AG08396 (cell line): Measurements from ENCODE around the gene SLC16A9.
"Not testable (repeated sequence)": the region's sequence is repeated elsewhere in the genome, so short reads cannot be mapped to it uniquely, and the experiment has no call there.

Source experiments
- DNase-seq: peaks from one replicate; pipeline ENCODE4 v3.0.0; 2012; ENCODE audit warnings: low spot score, mixed read lengths

SLC16A9 gene

DNA sequence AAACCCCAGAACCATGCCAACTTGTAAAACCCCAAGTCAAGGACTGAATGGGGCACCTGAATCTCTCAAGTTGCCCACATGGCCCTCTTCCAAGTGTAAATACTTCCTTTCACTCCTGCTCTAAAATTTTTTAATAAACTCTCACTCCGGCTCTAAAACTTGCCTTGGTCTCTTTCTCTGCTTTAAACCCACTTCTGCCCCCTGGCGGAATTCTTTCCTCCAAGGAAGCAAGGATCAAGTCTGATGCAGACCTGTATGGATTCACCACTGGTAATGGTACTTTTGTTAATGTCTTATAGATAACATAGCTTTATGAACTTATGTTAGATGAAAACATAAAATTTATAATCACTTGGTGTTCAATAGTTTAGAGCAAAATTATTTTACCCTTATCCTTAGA is 33.8 kb downstream of the SLC16A9 start:
- DNase-seq = no peak

- DNase-seq = no peak
Observed at GRCh38 chr10:59674215-59674836, 35.3 kb downstream of the SLC16A9 start.

DNA sequence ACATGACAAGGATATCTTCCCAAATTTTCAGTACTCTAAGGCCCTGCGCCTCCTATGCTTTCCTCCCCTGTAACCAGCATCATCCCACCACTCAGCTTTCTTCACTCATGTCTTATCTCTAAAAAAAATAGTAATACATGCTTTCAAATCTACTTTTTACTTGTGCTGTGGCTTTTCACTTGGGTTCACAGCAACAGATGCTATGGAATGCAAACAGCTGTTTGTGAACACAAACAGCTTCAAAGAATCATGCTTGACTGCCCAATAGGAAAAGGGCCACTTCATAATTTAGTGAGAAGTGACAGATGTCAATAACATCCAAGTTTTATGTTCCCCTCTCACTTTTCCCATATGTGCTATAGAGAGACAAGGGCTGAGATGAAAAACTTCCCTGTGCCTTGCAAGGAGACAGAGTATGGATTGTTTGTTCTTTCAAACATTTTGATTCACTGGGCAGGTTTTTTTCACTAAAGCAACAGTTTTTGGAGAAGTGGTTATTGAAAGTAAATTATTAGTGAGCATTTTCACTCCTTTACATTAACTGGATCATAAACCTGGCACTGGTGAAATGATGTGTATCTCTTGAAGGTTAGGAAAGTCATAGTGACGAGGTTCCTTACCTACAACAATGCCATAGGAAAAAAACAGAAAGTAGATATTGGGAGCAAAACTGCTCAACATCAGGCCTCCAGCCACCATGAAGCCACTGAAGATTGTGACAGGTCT is 37.3 kb downstream of the SLC16A9 start:
- no peak for DNase-seq

GRCh38 chr10:59670269-59670668 is 39.4 kb downstream of the SLC16A9 start:
- no peak for DNase-seq

GRCh38 chr10:59668096-59668495 is 41.6 kb downstream of the SLC16A9 start:
- DNase-seq = no peak

- DNase-seq = no peak
Observed at GRCh38 chr10:59666310-59666709, 43.3 kb downstream of the SLC16A9 start.

DNA sequence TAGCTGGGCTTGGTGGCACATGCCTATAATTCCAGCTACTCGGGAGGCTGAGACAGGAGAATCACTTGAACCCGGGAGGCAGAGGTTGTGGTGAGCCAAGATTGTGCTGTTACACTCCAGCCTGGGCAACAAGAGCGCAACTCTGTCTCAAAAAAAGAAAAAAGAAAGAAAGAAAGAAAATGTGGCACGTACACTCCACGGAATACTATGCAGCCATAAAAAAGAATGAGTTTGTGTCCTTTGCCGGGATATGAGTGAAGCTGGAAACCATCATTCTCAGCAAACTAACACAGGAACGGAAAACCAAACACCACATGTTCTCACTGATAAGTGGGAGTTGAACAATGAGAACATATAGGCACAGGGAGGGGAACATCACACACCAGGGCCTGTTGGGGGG is 46.4 kb downstream of the SLC16A9 start:
- DNase-seq = not testable (repeated sequence)

- DNase-seq = no peak
Observed at GRCh38 chr10:59657724-59658123, 51.9 kb downstream of the SLC16A9 start.

GRCh38 chr10:59655309-59655708 is 54.3 kb downstream of the SLC16A9 start:
- DNase-seq = no peak

- no peak for DNase-seq
Observed at GRCh38 chr10:59654007-59654406, 55.6 kb downstream of the SLC16A9 start.

DNA sequence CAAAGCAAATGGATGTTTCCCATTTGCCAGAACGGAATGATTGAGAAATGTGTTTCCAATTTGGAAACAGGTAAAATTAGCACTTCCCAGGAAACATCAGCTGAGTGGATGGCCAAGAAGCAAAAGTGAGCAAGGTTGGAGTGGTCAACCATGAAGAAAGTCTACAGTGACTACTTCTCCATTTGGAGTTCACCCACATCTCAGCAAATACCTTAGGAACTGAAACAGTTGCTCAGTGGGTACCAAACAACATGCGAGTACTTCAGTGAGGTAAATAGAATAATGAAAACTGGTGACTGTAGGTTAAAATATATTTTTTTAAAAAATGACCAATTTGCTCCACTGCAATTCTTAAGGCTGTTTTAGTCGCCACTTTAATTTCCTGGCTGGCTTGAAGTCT is 57.7 kb downstream of the SLC16A9 start:
- DNase-seq = no peak

DNA sequence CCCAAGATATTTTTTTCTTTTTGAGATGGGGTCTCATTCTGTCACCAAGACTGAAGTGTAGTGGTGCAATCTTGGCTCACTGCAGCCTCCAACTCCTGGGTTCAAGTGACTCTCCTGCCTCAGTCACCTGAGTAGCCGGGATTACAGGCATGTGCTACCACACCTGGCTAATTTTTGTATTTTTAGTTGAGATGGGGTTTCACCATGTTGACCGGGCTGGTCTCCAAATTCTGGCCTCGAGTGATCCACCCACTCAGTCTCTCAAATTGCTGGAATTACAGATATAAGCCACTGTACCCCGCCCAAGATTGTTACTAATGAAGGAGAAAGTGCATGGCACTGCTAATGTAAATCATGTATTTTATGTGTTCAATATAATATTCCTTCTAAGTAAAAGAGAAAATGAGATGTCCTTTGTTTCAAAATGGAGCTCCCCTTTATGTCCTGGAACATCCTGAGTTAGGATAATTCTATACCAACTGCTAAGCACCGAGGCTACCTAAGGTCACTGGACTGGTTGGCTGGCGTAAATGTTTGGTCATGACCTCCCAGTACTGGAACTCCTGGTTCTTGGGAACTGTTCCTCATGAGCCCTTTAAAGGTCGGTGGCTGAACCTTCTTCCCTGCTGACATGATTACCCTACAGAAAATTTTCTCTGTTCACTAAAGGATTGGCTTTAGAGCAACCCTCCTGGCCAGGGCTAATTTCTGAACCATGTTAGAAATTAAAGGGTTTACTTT is 59.9 kb downstream of the SLC16A9 start:
- no peak for DNase-seq

GRCh38 chr10:59648711-59649201 is 60.9 kb downstream of the SLC16A9 start:
- no peak for DNase-seq

DNA sequence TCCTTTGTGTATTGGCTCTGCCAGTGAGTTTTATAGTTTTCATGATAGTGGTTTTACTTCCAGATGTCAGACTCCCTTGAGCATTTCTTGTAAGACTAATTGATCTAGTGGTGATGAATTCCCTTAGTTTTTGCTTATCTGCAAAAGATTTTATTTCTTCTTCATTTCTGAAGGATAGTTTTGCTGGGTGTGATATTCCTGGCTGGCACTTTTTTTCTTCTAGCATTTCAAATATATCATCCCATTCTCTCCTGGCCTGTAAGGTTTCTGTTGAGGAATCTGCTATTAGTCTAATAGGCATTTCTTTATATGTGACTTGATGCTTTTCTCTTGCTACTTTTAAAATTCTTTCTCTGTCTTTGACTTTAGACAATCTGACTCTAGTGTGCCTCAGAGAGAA is 64.8 kb downstream of the SLC16A9 start:
- DNase-seq = no peak

DNA sequence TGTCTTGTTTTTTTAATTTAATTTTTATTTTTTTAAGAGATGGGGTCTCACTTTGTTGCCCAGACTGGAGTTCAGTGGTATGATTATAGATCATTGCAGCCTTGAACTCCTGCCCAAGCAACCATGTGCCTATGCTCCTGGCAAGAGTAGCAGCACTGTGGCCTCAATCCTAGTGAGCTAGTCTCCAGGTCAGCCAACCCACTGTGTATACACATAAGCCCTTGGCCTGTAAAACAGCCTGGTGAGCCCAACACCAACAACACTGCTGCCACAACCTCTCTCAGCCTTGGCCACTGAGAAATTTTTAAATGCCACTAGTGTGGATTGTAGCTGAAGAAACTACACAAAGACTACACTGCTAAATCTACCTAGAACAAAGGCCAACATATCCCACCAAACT is 68.0 kb downstream of the SLC16A9 start:
- not testable (repeated sequence) for DNase-seq

DNA sequence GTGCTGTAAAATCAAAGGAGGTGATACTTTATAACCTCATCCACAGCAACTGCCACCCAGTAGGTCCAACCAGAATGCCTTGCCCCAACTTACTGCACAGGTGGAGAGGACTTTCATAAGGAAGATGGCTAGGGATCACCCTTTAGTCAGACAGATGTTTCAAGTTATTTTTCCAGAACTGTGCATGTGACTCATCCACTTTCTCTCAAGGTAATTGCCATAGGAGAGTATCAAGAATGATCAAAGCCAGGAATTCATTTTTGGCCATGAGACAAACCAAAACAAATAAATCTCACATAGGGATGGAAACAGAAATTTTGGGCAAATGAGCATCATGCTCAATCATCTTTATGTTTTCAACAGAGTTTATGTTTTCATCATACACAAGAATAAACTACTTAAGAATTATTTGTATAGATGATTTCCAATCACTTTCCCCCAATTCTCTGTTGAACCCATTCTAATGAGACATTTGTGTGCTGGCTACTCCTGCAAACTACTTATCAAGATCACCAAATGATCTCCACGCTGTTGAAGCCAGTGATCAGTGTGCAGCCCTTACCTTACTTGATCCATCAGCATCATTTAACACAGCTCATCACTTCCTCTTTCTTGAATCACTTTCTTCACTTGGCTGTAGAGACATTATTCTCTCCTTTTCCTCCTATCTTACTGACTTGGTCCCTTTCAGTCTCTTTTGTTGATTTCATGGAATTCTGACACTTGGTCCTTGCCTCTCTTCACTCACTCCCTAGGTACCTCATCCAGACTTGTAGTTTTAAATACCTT is 74.0 kb downstream of the SLC16A9 start:
- DNase-seq = no peak

DNA sequence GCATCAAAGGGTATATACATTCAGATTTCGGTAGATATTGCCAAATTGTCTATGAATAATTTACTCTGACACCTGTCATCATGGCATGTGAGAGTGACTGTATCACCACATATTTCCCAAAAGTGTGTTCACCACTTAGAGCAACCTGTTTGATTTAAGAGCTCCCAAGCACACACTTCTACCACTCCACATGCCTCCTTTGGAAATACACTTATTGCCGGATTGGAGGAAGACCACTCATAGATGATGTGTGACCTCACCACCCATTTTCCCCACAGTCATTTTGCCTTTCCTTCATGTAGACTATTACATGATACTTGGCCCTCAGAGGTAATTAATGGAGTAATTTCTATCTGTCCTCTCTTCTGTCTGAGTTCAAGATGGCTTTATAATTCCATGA is 75.5 kb downstream of the SLC16A9 start:
- DNase-seq = no peak

DNA sequence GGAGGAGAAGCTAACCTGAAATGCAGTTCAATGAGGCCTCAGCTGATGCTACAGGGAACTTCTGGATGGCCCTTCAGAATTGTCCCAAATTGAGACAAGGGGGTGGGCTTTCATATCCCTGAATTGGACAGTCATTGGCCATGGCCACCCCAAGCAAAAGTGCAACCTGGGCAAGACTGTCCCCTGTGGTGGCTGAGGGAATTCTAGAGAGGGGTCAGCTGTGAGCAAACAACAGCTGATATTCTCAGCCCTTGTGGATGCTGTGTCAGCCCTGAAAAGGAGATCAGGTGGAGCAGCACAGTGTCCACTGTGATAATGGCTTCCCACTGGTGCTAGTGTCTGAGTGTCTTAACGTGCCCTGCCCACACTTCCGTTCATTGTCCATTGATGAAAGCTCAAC is 76.6 kb downstream of the SLC16A9 start:
- DNase-seq = no peak

DNA sequence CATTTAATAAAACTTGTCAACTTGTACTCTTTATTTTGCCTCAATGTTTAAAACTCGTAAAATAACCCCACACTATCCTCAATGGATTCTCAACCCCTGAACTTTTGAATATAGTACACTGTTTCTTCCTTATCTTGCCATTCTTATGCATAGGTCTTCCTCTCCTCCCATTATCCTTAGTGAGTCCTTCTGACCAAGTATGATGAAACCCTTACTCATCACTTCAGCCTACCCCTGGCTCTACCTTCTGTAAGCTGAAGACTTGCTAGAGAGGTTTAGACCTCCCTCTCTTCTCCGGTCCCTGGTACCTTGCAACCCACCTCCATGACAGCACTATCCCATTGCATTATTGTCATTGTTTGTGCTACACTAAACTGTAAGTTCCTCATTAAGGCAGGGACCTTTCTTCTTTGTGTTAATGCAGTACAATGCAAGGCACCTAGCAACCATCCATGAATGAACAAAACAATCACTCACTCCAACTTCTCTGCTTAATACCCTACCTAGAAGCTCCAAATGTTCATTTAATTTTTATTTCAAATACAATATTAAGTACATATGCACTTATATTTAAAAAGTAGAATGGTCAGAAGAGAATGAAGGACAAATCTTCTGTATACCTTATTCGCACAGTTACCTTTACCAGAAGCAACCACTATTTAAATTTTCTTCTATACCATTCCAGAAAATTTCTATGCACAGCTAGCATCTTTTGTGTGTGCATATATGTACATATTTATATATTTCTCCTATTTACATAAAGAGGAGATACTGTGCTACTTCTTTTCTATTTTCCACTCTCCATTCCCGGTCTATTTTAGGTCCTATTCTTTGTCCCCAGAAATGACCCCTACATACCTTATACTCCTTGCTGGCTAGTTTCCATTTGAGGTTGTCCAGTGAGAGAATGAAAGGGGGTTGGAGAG is 77.5 kb downstream of the SLC16A9 start:
- DNase-seq = no peak

DNA sequence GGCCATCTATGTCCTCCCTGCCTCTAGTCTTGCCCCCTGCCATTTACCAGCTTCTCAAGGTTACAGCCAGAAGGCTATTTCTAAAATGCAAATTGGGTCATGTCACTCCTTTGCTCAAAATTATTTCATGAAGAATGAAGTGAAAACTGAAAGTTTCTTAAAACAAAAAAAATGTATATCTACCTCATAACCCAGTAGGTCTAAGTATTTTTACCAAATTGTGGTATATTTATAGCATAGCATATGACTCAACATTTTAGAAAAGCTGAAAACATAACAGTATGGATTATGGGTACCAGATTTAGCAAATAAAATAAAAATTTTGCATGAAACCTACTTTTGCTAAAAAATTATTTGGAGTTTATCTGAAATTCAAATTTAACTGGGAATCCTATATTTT is 78.4 kb downstream of the SLC16A9 start:
- no peak for DNase-seq

- DNase-seq = no peak
Observed at GRCh38 chr10:59628965-59629364, 80.7 kb downstream of the SLC16A9 start.
